Endothelial cell of umbilical vein (primary cell): ENCODE results near the gene PRR16.

Experiments used
- EZH2 ChIP-seq: IDR thresholded peaks from 2 replicates; pipeline ENCODE4 v1.6.1; 2012; ENCODE audit warnings: borderline replicate concordance, low read depth, mild to moderate bottlenecking, moderate library complexity, low read length, inconsistent platforms; ENCODE audit not compliant: severe bottlenecking
- JUN ChIP-seq: IDR thresholded peaks from 2 replicates; pipeline ENCODE4 v1.6.1; 2011; ENCODE audit warnings: borderline replicate concordance, low read depth; ENCODE audit not compliant: insufficient read length, insufficient read depth
- POLR2AphosphoS5 ChIP-seq: IDR thresholded peaks from 2 replicates; pipeline ENCODE4 v1.6.1; 2012; ENCODE audit warnings: low read depth, mild to moderate bottlenecking, control low read depth, low read length, moderate library complexity; ENCODE audit not compliant: insufficient read depth
- TF ChIP-seq, protein P1 (sequence below), 2 donors: IDR thresholded peaks; 1 replicate in 1 of 2; 2 replicates in 1 of 2; pipeline ENCODE4 v1.5.1; 2011; ENCODE audit warnings: low read length in 2 of 2, mild to moderate bottlenecking in 2 of 2, moderate library complexity in 2 of 2, control low read depth in 1 of 2, inconsistent platforms in 1 of 2, low read depth in 1 of 2; ENCODE audit not compliant: insufficient read depth in 1 of 2; ENCODE audit errors: extremely low read depth in 1 of 2

DNA sequence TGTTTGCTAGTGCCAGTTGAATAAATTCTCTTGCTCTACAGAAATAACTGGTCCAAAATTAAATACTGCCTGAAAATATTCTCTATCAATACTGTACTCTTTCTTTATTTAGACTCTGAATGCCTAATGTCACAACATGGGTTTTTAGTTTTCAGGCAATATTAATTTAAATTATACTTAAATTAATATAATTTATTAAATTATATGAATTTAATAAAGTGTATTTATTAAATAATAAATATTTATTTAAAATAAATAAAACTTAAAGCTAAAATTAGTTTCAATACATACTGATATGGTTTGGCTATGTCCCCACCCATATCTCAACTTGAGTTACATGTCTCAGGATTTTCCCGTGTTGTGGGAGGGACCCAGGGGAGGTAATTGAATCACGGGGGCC is 146.0 kb downstream of the PRR16 start:
- no peak for TF ChIP-seq POLR2AphosphoS5
- TF ChIP-seq JUN, result no peak
- TF ChIP-seq, protein P1, sequence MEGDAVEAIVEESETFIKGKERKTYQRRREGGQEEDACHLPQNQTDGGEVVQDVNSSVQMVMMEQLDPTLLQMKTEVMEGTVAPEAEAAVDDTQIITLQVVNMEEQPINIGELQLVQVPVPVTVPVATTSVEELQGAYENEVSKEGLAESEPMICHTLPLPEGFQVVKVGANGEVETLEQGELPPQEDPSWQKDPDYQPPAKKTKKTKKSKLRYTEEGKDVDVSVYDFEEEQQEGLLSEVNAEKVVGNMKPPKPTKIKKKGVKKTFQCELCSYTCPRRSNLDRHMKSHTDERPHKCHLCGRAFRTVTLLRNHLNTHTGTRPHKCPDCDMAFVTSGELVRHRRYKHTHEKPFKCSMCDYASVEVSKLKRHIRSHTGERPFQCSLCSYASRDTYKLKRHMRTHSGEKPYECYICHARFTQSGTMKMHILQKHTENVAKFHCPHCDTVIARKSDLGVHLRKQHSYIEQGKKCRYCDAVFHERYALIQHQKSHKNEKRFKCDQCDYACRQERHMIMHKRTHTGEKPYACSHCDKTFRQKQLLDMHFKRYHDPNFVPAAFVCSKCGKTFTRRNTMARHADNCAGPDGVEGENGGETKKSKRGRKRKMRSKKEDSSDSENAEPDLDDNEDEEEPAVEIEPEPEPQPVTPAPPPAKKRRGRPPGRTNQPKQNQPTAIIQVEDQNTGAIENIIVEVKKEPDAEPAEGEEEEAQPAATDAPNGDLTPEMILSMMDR (IDR thresholded peaks at IDR 0.05; ENCODE audit: extremely low read depth in 1 of 2, insufficient read depth in 1 of 2, low read depth in 1 of 2, low read length in 2 of 2), result no peak
- no peak for TF ChIP-seq EZH2
